OCI-M2 (cell line): Measurements from ENCODE around the gene SNX20.

Experiments used
- DNase-seq: peaks from one replicate; lab custom pipeline; 2025; ENCODE audit not compliant: unreplicated experiment; lab: John Stamatoyannopoulos, UW

Gene SNX20, protein sequence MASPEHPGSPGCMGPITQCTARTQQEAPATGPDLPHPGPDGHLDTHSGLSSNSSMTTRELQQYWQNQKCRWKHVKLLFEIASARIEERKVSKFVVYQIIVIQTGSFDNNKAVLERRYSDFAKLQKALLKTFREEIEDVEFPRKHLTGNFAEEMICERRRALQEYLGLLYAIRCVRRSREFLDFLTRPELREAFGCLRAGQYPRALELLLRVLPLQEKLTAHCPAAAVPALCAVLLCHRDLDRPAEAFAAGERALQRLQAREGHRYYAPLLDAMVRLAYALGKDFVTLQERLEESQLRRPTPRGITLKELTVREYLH

GRCh38 chr16:50681021-50681885 is at the start of gene SNX20:
Gene SNX20, minus strand, starts transcription at chr16:50681312. Its CDS starts 3,786 bp downstream, at chr16:50677526.
- no peak for DNase-seq

- no peak for DNase-seq
These were observed 43.2 kb upstream of the SNX20 start for GRCh38 chr16:50724306-50724705.

DNA sequence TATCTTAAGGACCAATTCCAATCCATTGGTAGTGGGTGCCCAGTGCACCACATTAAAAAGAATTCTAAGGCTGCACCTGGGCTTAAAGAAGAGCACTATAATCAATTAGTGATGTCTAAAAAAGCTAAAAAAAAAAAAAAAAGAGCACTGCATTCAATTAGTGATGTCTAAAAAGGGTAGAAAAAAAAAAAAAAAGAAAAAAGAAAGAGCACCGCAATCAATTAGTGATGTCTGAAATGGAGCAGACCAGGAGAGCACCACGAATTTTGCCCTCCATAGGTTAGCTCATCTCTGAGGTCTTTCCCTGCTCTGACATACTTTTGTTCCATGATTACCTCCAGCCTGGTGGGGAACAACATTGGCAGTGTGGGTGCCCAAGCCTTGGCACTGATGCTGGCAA is 41.8 kb upstream of the SNX20 start:
- DNase-seq = no peak

DNA sequence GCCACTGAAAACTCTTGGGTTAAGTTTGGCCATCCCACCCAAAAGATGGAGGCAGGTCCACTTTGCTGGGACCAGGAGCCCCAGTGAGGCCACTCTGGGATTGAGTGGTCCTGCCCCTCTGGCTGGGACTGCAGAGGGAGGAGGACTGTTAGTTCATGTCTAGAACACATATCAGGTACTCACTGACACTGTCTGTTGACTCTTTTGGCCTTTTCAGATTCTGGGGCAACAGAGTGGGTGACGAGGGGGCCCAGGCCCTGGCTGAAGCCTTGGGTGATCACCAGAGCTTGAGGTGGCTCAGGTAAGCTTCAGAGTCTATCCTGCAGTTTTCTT is 41.3 kb upstream of the SNX20 start:
- DNase-seq = no peak

GRCh38 chr16:50721549-50722404 is 40.7 kb upstream of the SNX20 start:
- DNase-seq = no peak

- DNase-seq = no peak
These were observed 38.6 kb upstream of the SNX20 start for GRCh38 chr16:50719401-50720337.

DNA sequence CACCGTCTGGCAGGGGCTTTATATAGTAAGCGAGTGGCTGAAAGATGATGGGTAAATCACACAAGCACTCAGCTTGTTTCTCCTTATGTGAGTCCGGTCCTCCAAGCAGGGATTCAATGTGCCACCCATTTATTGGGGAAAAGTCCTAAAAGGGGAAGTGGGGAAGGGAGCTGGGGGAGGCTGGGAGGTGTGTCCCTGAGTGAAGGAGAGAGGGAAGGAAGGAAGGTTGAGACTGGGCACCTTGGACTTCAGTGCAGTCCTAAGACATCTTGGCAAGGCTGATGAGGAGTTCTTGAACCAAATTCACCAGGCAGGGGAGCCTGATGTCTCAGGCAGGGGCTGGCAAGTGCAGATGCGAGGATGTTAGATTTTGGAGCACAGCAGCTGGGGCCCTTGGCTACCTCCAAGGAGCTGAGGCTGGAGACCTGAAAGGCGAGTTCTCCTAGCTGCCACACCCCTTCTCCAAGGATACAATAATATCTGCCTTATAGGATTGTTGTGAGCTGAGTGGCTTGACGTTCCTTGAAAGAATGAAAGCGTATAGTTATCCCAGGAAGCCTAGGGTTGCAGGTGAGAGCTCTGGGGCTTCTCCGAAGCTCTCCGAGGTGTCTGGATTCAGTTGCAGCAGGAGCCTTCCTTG is 37.8 kb upstream of the SNX20 start:
- DNase-seq = no peak

GRCh38 chr16:50718061-50718760 is 37.1 kb upstream of the SNX20 start:
- no peak for DNase-seq

DNA sequence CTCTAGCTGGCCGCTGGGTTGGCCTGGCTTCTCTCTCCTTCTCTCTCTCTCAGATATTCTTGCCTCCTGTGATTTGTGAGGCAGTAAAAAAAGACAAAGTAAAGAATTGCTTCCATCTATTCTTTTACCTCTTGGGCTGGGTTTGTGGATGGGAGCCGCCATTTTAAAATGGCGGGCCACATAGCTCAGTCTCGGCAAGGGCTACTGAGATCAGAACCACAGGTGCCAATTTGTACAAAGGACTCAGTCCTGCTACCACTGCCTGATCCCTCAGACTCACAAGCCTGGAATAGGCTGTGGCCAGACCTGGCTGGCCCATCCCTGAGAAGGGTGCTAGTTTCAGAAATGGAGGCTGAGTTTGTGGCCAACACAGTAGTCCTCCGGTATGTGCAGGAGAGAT is 36.4 kb upstream of the SNX20 start:
- no peak for DNase-seq

- no peak for DNase-seq
These were observed 36.0 kb upstream of the SNX20 start for GRCh38 chr16:50717091-50717490.

- DNase-seq = no peak
These were observed 31.8 kb upstream of the SNX20 start for GRCh38 chr16:50712956-50713355.

DNA sequence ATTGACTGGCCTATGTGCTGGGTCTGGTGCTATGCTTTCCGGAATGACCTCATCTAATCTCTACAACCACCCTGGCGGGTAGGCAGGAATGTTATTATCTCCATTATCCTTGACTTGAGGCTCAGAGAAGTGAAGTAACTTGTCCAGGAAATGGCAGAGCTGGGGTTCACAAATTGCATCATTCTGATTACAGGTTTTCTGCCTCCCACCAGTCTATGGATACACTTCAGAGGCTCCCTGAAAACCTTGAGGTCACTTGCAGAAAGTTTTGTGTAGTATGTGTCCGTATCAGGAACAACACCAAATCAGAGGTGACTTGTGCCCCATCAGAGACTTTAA is 31.4 kb upstream of the SNX20 start:
- no peak for DNase-seq

DNA sequence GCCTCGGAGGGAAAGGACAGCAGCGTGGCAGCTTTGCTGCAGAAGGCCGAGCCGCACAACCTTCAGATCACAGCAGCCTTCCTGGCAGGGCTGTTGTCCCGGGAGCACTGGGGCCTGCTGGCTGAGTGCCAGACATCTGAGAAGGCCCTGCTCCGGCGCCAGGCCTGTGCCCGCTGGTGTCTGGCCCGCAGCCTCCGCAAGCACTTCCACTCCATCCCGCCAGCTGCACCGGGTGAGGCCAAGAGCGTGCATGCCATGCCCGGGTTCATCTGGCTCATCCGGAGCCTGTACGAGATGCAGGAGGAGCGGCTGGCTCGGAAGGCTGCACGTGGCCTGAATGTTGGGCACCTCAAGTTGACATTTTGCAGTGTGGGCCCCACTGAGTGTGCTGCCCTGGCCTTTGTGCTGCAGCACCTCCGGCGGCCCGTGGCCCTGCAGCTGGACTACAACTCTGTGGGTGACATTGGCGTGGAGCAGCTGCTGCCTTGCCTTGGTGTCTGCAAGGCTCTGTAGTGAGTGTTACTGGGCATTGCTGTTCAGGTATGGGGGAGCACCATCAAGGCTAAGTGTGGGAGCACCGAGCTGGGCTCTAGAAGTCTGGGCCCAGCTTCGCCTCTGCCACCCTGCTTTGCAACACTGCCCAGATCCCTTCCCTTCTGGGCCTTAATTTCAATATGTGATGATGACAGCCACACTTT is 30.9 kb upstream of the SNX20 start:
- no peak for DNase-seq

DNA sequence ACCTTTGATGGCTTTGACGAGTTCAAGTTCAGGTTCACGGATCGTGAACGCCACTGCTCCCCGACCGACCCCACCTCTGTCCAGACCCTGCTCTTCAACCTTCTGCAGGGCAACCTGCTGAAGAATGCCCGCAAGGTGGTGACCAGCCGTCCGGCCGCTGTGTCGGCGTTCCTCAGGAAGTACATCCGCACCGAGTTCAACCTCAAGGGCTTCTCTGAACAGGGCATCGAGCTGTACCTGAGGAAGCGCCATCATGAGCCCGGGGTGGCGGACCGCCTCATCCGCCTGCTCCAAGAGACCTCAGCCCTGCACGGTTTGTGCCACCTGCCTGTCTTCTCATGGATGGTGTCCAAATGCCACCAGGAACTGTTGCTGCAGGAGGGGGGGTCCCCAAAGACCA is 29.9 kb upstream of the SNX20 start:
- DNase-seq = no peak

- DNase-seq = no peak
These were observed 28.9 kb upstream of the SNX20 start for GRCh38 chr16:50709980-50710379.

DNA sequence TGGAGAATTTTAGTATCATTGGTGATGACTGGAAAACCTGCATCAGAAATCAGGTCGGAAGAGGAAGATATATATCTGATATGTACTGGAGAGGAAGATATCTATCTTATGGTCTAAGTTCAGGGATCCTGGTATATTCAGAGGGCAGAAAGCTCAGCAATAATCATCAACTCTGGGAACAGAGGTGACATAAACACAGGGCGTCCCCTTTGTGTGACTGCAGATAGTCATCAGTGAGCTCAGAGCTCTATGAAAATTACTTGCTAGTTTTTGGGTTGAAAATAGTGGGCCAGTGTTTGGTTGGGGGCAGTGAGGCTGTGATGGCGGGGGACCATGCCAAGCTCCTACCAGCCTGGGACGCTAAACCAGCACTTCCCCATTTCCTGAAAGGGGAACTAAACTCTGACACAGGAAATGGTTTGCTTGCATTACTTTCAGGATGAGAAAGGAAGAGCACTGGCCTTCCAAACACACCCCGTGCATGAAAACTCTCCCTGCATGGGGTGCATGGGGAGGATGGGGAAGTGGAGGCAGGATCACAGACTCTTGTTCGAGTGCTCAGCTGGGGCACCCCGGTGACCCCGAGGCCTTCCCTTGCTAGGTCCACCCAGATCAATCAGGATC is 28.1 kb upstream of the SNX20 start:
- no peak for DNase-seq

DNA sequence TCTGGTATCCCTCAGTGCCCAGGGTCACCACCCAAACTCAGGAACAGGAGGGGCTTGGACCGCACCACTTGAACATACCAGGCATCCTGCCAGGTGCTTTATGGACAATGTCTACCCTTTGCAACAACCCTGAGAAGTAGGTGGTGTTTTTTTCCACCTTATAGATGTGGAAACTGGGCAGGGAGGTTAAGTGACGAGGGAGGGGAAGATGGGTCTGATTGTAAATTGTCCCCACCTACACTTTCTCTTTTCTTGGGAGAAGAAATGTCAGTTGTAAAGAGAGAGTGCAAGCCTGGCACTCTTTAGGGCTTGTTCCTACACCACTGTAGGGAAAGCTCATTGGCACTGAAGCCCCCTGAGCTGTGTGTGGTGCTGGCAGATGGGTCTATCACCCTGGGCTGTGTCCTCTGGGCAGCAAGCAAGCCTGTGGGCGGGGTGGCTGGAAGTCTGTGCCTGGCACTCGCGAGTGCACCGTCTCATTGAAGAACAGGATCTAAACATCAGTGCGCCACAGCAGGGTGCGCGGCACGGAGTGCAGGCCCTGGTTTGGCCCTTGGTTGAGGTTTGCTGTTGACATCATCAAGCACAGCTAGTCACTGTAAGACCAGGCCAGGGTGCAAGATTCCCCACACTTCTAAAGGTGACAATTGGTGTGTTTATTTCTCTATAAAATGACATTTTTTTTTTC is 27.4 kb upstream of the SNX20 start:
- DNase-seq = no peak

GRCh38 chr16:50706250-50706649 is 25.1 kb upstream of the SNX20 start:
- DNase-seq = no peak
